SJCRH30 (cell line): ENCODE measurements around the gene PCAT7. TPM values are rescaled to one million over a fixed set of nuclear protein-coding genes. Genes with fewer than 3 reads are reported as not detected.
A peak's percentile ranks its signal among the peaks of the same experiment; 100 is the strongest.
"Not testable (repeated sequence)": the region's sequence is repeated elsewhere in the genome, so short reads cannot be mapped to it uniquely, and the experiment has no call there.

ENCODE experiments used
- DNase-seq, 2 experiments: peaks; one replicate each; pipeline ENCODE4 v3.0.0-alpha.2; 2015 to 2020
- H3K27ac ChIP-seq: fragments of 250-450 bp; sonication (Bioruptor Pico); 2 replicates; pipeline ENCODE4 v1.5.1; 2020; ENCODE audit warnings: mild to moderate bottlenecking, moderate library complexity
- H3K27me3 ChIP-seq: fragments of 250-450 bp; sonication (Bioruptor Pico); 2 replicates; pipeline ENCODE4 v1.5.1; 2020; ENCODE audit warnings: mild to moderate bottlenecking, moderate library complexity
- H3K36me3 ChIP-seq: fragments of 250-450 bp; sonication (Bioruptor Pico); 2 replicates; pipeline ENCODE4 v1.5.1; 2020; ENCODE audit warnings: mild to moderate bottlenecking, moderate library complexity
- H3K4me1 ChIP-seq: fragments of 250-450 bp; sonication (Bioruptor Pico); 2 replicates; pipeline ENCODE4 v1.5.1; 2020; ENCODE audit warnings: mild to moderate bottlenecking, moderate library complexity
- H3K4me3 ChIP-seq: fragments of 250-450 bp; sonication (Bioruptor Pico); 2 replicates; pipeline ENCODE4 v1.5.1; 2020; ENCODE audit warnings: mild to moderate bottlenecking, moderate library complexity
- H3K9me3 ChIP-seq: fragments of 250-450 bp; sonication (Bioruptor Pico); replicated peaks from 2 replicates; pipeline ENCODE4 v1.5.1; 2020; ENCODE audit warnings: mild to moderate bottlenecking, moderate library complexity
- total RNA-seq: library from RNA; depleted of rRNA; stranded (reverse); fragments of >200 nt; shearing (Covaris generic); gene quantifications from 2 replicates; pipeline ENCODE4 v1.2.3, GENCODE V29; 2014

PCAT7 gene
- total RNA-seq, 1 experiment from 2014 or later, result not detected

DNA sequence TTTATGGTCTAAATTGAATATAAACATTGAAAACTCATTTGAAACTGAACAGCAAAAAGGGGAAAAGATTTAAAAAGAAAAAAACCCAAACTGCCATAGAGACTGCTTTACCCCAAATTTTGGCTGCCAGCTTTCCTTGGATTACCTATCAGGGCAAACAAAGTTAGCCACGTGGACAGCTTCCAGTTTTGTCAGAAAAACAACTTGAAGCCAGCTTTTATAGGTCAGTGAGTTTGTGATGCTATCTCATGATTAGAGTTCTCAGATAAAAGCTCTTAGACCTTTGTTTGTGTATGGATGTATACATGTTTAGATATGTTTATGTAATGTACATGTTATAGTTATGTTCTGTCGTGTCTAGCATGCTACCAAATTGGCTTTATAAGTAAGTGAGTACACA lies 22.7 kb downstream of the PCAT7 start:
- H3K27me3 ChIP-seq, result no peaks in the 10 kb centered on the region
- no peak for DNase-seq

GRCh38 chr9:94581728-94582127 lies 26.8 kb downstream of the PCAT7 start:
- no peak for DNase-seq
- Histone ChIP-seq H3K36me3 (no peaks in the 10 kb centered on the region), H3K4me3 (no peak overlapping the region), H3K27me3 (no peaks in the 10 kb centered on the region), H3K4me1 (no peaks in the 10 kb centered on the region), H3K9me3 (no peaks in the 10 kb centered on the region), H3K27ac (no peak overlapping the region)

More for the DNA sequence above, 22.7 kb downstream of the PCAT7 start:
- H3K36me3 ChIP-seq, result no peaks in the 10 kb centered on the region
- H3K27ac ChIP-seq, result no peak overlapping the region
- no peak overlapping the region for H3K4me3 ChIP-seq
- H3K9me3 ChIP-seq, result no peaks in the 10 kb centered on the region
- no peaks in the 10 kb centered on the region for H3K4me1 ChIP-seq

- no peaks in the 10 kb centered on the region for H3K36me3 ChIP-seq
- no peak for DNase-seq
- H3K4me3 ChIP-seq, result no peak overlapping the region
- H3K4me1 ChIP-seq, result no peaks in the 10 kb centered on the region
- H3K9me3 ChIP-seq, result no peaks in the 10 kb centered on the region
- no peak overlapping the region for H3K27ac ChIP-seq
- H3K27me3 ChIP-seq, result no peaks in the 10 kb centered on the region; the same call in 1 of the 2 replicates
Observed at GRCh38 chr9:94584555-94584954, 29.7 kb downstream of the PCAT7 start.

- Histone ChIP-seq H3K9me3 (no peaks in the 10 kb centered on the region), H3K36me3 (no peaks in the 10 kb centered on the region), H3K27me3 (no peaks in the 10 kb centered on the region; the same call in 1 of the 2 replicates), H3K27ac (no peak overlapping the region), H3K4me3 (no peak overlapping the region), H3K4me1 (no peaks in the 10 kb centered on the region)
- DNase-seq, result no peak
Observed at GRCh38 chr9:94586316-94586715, 31.4 kb downstream of the PCAT7 start.

DNA sequence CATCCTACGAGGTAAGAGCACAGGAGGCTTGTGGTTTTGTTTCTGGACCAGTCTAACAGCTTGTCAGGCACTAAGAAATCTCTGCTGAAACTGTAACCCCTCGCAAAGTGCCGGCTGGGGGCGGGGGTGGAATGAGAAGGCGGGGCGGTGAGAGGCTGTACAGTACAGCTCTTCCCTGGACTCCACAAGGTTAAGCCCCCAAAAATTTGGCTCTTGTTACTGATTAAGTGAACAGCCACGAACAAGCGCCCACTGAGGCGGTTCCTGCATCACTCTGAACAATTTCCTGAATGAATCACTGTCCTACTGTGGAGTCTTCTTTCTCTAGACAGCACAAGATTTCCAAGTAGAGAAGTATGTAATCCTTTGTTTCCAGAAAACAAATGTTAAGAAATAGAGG lies 31.9 kb downstream of the PCAT7 start:
- no peaks in the 10 kb centered on the region for H3K36me3 ChIP-seq
- DNase-seq, result no peak
- H3K4me3 ChIP-seq, result no peak overlapping the region
- H3K4me1 ChIP-seq, result no peaks in the 10 kb centered on the region
- H3K27ac ChIP-seq, result no peak overlapping the region
- no peaks in the 10 kb centered on the region for H3K9me3 ChIP-seq
- no peaks in the 10 kb centered on the region; the same call in 1 of the 2 replicates for H3K27me3 ChIP-seq

DNA sequence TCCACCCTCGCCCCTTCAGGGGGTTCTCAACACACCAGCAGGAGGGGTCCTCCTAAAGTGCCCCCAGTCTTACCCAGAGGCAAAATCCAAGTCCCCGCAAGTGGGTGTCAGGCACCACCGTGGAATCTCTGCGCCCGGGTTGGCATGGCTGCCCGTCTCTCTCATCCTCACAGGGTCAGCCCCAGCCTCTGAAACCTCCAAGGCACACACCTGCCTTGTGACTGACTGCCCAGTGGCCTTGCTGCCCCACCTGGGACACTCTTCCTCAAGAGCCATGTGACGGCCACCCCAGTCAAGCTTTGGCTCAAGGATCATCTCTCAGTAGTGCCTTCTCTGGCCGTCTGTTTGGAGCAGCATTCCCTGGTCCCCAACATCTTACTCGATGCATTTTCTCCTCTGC lies 33.8 kb downstream of the PCAT7 start:
- Histone ChIP-seq H3K9me3 (no peaks in the 10 kb centered on the region), H3K27ac (no peak overlapping the region), H3K36me3 (no peaks in the 10 kb centered on the region), H3K27me3 (no peaks in the 10 kb centered on the region; the same call in 1 of the 2 replicates), H3K4me3 (no peak overlapping the region), H3K4me1 (no peaks in the 10 kb centered on the region)
- no peak for DNase-seq

GRCh38 chr9:94591046-94591545 lies 36.2 kb downstream of the PCAT7 start:
- H3K27ac ChIP-seq, H3K9me3 ChIP-seq, H3K4me1 ChIP-seq, H3K36me3 ChIP-seq, H3K4me3 ChIP-seq, DNase-seq, H3K27me3 ChIP-seq: not testable (repeated sequence)

DNA sequence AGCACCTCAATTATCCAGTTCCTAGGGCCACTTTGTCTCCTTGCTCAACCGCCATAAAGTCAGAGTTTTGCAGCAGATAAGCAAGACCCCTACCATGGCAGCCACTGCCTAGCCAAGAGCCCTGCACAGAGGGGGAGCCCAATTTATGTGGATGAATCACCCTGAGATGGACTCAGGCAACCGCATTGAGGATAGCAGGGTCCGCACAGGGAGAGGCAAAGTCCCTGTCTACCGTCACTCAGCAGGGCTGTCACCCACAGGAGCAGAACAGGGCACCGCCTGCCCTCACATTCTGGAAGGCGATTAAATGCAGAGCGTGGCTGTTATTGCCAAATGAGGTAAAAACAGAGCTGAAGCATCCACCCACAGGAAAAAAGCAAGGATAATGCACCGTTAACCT lies 37.0 kb downstream of the PCAT7 start:
- no peaks in the 10 kb centered on the region for H3K4me1 ChIP-seq
- no peaks in the 10 kb centered on the region for H3K36me3 ChIP-seq
- H3K27me3 ChIP-seq, result no peaks in the 10 kb centered on the region; the same call in 1 of the 2 replicates
- H3K4me3 ChIP-seq, result no peak overlapping the region
- no peak overlapping the region for H3K27ac ChIP-seq
- DNase-seq, result no peak
- no peaks in the 10 kb centered on the region for H3K9me3 ChIP-seq

GRCh38 chr9:94592683-94593082 lies 37.8 kb downstream of the PCAT7 start:
- H3K4me3 ChIP-seq, H3K27ac ChIP-seq, H3K9me3 ChIP-seq, H3K27me3 ChIP-seq, H3K36me3 ChIP-seq, DNase-seq, H3K4me1 ChIP-seq: not testable (repeated sequence)

GRCh38 chr9:94593459-94594345 lies 38.8 kb downstream of the PCAT7 start, which contains the start of gene FBP2:
FBP2 (minus strand) TSS chr9:94593824; CDS start chr9:94593726, 98 bp downstream.
- Histone ChIP-seq H3K36me3 (no peaks in the 10 kb centered on the region), H3K27ac (no peak within 1 kb of the TSS), H3K4me1 (no peaks in the 10 kb centered on the region), H3K4me3 (no peak within 1 kb of the TSS), H3K9me3 (no peaks in the 10 kb centered on the region), H3K27me3 (no peaks in the 10 kb centered on the region; the same call in none of the 2 replicates)
- DNase-seq, result no peak

DNA sequence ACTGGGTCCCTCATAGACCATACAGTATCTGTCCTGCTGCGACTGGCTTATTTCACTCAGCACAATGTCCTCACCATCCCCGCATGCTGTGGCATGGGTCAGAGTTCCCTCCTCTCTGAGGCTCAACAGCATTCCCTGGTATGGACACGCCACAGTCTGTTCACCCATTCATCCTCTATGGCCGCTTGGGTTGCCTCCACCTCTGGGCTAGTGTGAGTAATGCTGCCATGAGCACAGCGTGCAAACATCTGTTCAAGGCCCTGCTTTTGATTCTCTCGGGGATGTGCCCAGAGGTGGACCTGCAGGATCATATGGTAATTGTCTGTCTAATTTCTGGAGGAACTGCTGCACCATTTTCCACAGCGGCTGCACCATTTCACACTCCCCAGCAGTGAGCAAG lies 44.2 kb downstream of the PCAT7 start:
- H3K4me1 ChIP-seq, result no peaks in the 10 kb centered on the region
- no peak overlapping the region for H3K4me3 ChIP-seq
- no peaks in the 10 kb centered on the region; the same call in 1 of the 2 replicates for H3K27me3 ChIP-seq
- DNase-seq, result no peak
- no peaks in the 10 kb centered on the region for H3K36me3 ChIP-seq
- no peaks in the 10 kb centered on the region for H3K9me3 ChIP-seq
- no peak overlapping the region for H3K27ac ChIP-seq

GRCh38 chr9:94600258-94600657 lies 45.4 kb downstream of the PCAT7 start:
- no peak overlapping the region for H3K4me3 ChIP-seq
- DNase-seq, result no peak
- no peaks in the 10 kb centered on the region; the same call in 1 of the 2 replicates for H3K27me3 ChIP-seq
- H3K36me3 ChIP-seq, result no peaks in the 10 kb centered on the region
- H3K27ac ChIP-seq, result no peak overlapping the region
- no peaks in the 10 kb centered on the region for H3K9me3 ChIP-seq
- no peaks in the 10 kb centered on the region for H3K4me1 ChIP-seq

DNA sequence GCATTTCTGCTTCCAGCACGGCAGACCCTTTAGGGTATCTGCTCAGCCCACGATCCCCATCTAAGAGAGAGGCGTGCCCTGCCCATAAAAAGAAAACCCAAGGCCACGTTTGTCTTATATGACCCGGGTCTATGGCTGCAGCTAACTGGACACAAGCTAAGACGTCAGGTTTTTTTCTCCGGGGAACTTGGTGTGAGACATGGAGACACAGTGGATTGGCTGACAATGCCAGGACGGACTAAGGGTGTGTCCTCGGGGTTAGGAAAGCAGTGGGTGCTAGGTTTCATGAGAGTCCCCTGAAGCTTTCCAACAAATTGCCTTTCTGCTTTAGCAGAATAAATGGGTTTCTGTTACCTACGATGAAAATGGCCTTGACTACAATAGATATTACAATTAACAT lies 45.8 kb downstream of the PCAT7 start:
- H3K4me1 ChIP-seq, result no peaks in the 10 kb centered on the region
- H3K36me3 ChIP-seq, result no peaks in the 10 kb centered on the region
- no peak for DNase-seq
- H3K4me3 ChIP-seq, result no peak overlapping the region
- no peaks in the 10 kb centered on the region for H3K9me3 ChIP-seq
- no peak overlapping the region for H3K27ac ChIP-seq
- H3K27me3 ChIP-seq, result no peaks in the 10 kb centered on the region; the same call in 1 of the 2 replicates

DNA sequence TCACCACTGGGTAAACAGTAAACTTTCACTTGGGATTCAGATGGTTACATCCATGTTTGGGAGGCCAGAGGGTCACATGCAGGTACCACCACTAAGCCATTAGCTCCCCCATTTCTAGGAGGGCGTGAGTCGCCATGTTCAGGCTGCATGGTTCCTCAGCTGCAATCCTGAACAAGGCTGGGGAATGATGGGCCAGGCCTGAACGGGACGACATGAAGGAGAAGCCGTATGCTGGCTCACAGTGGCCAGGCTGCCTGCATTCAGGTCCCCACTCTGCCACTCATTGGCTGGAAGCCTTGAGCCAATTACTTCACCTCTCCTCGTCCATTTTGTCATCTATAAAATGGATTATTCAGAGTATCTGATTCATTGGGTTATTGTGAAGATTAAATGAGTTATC lies 47.8 kb downstream of the PCAT7 start:
- H3K4me1 ChIP-seq, result no peaks in the 10 kb centered on the region
- H3K9me3 ChIP-seq, result no peaks in the 10 kb centered on the region
- no peak overlapping the region for H3K27ac ChIP-seq

DNA sequence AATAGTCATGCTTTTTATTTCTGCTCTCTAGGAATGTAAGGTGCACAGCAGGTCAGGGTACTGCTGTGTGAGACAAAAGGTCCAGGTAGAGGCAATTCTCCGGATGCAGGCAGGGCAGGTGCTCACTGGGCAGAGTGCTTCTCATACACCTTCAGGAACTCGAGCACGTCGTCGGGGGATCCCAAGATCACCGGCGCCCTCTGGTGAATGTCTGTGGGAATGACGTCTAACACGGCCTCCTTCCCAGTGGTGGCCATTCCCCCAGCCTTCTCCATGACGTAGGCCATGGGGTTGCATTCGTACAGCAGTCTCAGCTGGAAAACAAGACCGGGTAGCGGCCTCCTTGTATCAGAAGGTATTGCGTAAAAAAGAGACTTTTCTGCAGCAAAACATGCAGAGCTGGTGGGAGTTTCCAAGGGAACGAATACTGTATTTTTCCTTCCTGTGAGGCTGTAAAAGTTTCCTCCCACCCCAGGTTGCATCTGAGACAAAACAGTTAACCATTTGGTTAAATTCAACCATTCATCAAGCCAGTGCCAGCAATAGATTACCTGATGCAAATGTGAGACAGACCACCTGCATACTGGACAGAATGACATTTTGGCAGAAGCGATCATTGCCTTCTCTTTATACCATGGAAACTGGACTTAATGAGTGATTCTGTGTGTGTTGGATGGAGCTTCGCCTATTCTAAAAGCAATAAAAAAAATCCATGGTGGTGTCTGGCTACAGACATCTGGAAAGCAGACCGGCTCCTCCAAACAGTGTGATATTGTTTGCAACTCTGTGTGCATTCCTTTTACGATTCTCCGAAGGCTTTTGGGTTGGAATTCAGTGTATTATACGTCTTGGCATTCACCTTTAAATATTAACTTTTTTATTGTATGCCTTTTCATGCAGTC lies 48.6 kb downstream of the PCAT7 start:
- no peaks in the 10 kb centered on the region for H3K36me3 ChIP-seq
- no peaks in the 10 kb centered on the region for H3K4me1 ChIP-seq
- no peaks in the 10 kb centered on the region for H3K27me3 ChIP-seq
- peak; percentile 66 to 85 for DNase-seq
- no peaks in the 10 kb centered on the region for H3K9me3 ChIP-seq
- no peak overlapping the region for H3K4me3 ChIP-seq
- H3K27ac ChIP-seq, result no peak overlapping the region

More for the DNA sequence above, 47.8 kb downstream of the PCAT7 start:
- no peak for DNase-seq
- Histone ChIP-seq H3K4me3 (no peak overlapping the region), H3K36me3 (no peaks in the 10 kb centered on the region), H3K27me3 (no peaks in the 10 kb centered on the region; the same call in 1 of the 2 replicates)
